Measurements from ENCODE around the gene RPTOR. TPM values are rescaled to one million over a fixed set of nuclear protein-coding genes. Genes with fewer than 3 reads are reported as not detected.

Gene RPTOR
- total RNA-seq, 1 experiment from 2014 or later = 58.0 TPM

GRCh38 chr17:80738020-80738808, 193.6 kb downstream of the RPTOR start:
- Histone ChIP-seq H3K9me3 (ENCODE audit: control insufficient read depth, insufficient read depth, low read depth, low read length) (peaks cover 9% of the 10 kb centered on the region; the same call in 1 of the 2 replicates), H3K4me3 (ENCODE audit: low read depth in 2 of 2, low read length in 2 of 2) (no peak overlapping the region), H3K27me3 (ENCODE audit: control insufficient read depth, insufficient read depth, low read length) (no peaks in the 10 kb centered on the region), H3K36me3 (ENCODE audit: control insufficient read depth, insufficient read depth, low read length) (no peaks in the 10 kb centered on the region), H3K27ac (ENCODE audit: low read length) (no peak overlapping the region), H3K4me1 (ENCODE audit: control insufficient read depth, insufficient read depth, low read length) (no peaks in the 10 kb centered on the region)
- no TSS peak for BruUV-seq (replicated peaks)
- intact Hi-C loops (cut with micrococcal nuclease; ENCODE audit: unreplicated experiment) (no loop called here), in situ Hi-C loops (cut with HindIII; ENCODE audit: low pct_unique_long_range_greater_than_20kb, low sequenced_read_pairs) (no loop called here)
- TF ChIP-seq TCF7L2 (IDR thresholded peaks at IDR 0.05; ENCODE audit: low read depth, low read length) (no peak), REST (IDR thresholded peaks at IDR 0.05; ENCODE audit: insufficient read depth in 1 of 2, low read depth in 2 of 2, low read length in 1 of 2) (no peak), CTCF (IDR thresholded peaks at IDR 0.05) (no peak), SIN3A (IDR thresholded peaks at IDR 0.05; ENCODE audit: borderline replicate concordance, insufficient read depth, low read depth, low read length) (no peak), POLR2AphosphoS5 (IDR thresholded peaks at IDR 0.05; ENCODE audit: low read depth, low read length) (no peak)
- no peak for DNase-seq (ENCODE audit: low read depth, low spot score)
- ChIA-PET CTCF (no interaction called here), POLR2A (no interaction called here)
- ATAC-seq = no peak

GRCh38 chr17:80738987-80739730, 194.5 kb downstream of the RPTOR start:
- ChIA-PET CTCF (no interaction called here), POLR2A (no interaction called here)
- ATAC-seq (no peak), DNase-seq (ENCODE audit: low read depth, low spot score) (no peak)
- no peaks in the 10 kb centered on the region for H3K36me3 ChIP-seq (ENCODE audit: control insufficient read depth, insufficient read depth, low read length)
- no peaks in the 10 kb centered on the region for H3K27me3 ChIP-seq (ENCODE audit: control insufficient read depth, insufficient read depth, low read length)
- in situ Hi-C loops (cut with HindIII; ENCODE audit: low pct_unique_long_range_greater_than_20kb, low sequenced_read_pairs) = no loop called here
- no peak overlapping the region for H3K4me3 ChIP-seq (ENCODE audit: low read depth in 2 of 2, low read length in 2 of 2)
- no peak overlapping the region for H3K27ac ChIP-seq (ENCODE audit: low read length)
- peaks cover 9% of the 10 kb centered on the region; the same call in 1 of the 2 replicates for H3K9me3 ChIP-seq (ENCODE audit: control insufficient read depth, insufficient read depth, low read depth, low read length)
- intact Hi-C loops (cut with micrococcal nuclease; ENCODE audit: unreplicated experiment) = no loop called here
- BruUV-seq (replicated peaks) = no TSS peak
- H3K4me1 ChIP-seq (ENCODE audit: control insufficient read depth, insufficient read depth, low read length) = no peaks in the 10 kb centered on the region
- TF ChIP-seq SIN3A (IDR thresholded peaks at IDR 0.05; ENCODE audit: borderline replicate concordance, insufficient read depth, low read depth, low read length) = no peak
- TF ChIP-seq POLR2AphosphoS5 (IDR thresholded peaks at IDR 0.05; ENCODE audit: low read depth, low read length) = no peak
- no peak for TF ChIP-seq CTCF (IDR thresholded peaks at IDR 0.05)
- no peak for TF ChIP-seq TCF7L2 (IDR thresholded peaks at IDR 0.05; ENCODE audit: low read depth, low read length)
- no peak for TF ChIP-seq REST (IDR thresholded peaks at IDR 0.05; ENCODE audit: insufficient read depth in 1 of 2, low read depth in 2 of 2, low read length in 1 of 2)
